Neural cell (in vitro differentiated cells): ENCODE results near the gene DSTN. TPM values are rescaled to one million over a fixed set of nuclear protein-coding genes. Genes with fewer than 3 reads are reported as not detected.

Experiments used
- H2AFZ ChIP-seq: fragments of 200-600, 300-800 bp; sonication (generic), shearing (Covaris generic); 2 replicates; pipeline ENCODE4 v1.6.0; 2014; ENCODE audit warnings: low read depth, mild to moderate bottlenecking, antibody characterized with exemption, low read length, moderate library complexity
- H3F3A ChIP-seq: fragments of 200-600 bp; shearing (Covaris generic); 2 replicates; pipeline ENCODE4 v1.6.1; 2016; ENCODE audit warnings: mild to moderate bottlenecking, moderate library complexity, mixed read lengths, antibody characterized with exemption, low read length; ENCODE audit not compliant: insufficient read depth, poor library complexity, severe bottlenecking
- H3K27ac ChIP-seq: fragments of 200-600, 300-800 bp; sonication (generic), shearing (Covaris generic); 2 replicates; pipeline ENCODE4 v1.5.1; 2014; ENCODE audit warnings: mild to moderate bottlenecking, low read length, moderate library complexity
- H3K27me3 ChIP-seq: fragments of 300-800, 200-600 bp; sonication (generic), shearing (Covaris generic); 2 replicates; pipeline ENCODE4 v1.6.0; 2014; ENCODE audit warnings: mild to moderate bottlenecking, low read depth, low read length, moderate library complexity; ENCODE audit not compliant: insufficient read depth
- H3K36me3 ChIP-seq: fragments of 300-800, 200-600 bp; sonication (generic), shearing (Covaris generic); 2 replicates; pipeline ENCODE4 v1.5.1; 2014; ENCODE audit warnings: mild to moderate bottlenecking, antibody characterized with exemption, low read length, moderate library complexity; ENCODE audit not compliant: insufficient read depth
- H3K4me2 ChIP-seq: fragments of 300-800, 200-600 bp; sonication (generic), shearing (Covaris generic); 2 replicates; pipeline ENCODE4 v1.6.0; 2014; ENCODE audit warnings: mild to moderate bottlenecking, low read length
- H3K4me3 ChIP-seq: fragments of 300-800, 200-600 bp; sonication (generic), shearing (Covaris generic); 2 replicates; pipeline ENCODE4 v1.5.1; 2014; ENCODE audit warnings: mild to moderate bottlenecking, low read length, moderate library complexity
- H3K79me2 ChIP-seq: fragments of 200-600 bp; shearing (Covaris generic); replicated peaks from 2 replicates; pipeline ENCODE4 v1.6.0; 2014; ENCODE audit warnings: mild to moderate bottlenecking, low read length, moderate library complexity; ENCODE audit not compliant: insufficient read depth
- H3K9ac ChIP-seq: fragments of 300-800, 200-600 bp; sonication (generic), shearing (Covaris generic); 2 replicates; pipeline ENCODE4 v1.6.1; 2016; ENCODE audit warnings: mild to moderate bottlenecking, low read length, mixed read lengths
- H3K9me2 ChIP-seq: fragments of 200-600 bp; shearing (Covaris generic); 2 replicates; pipeline ENCODE4 v1.6.1; 2016; ENCODE audit warnings: mild to moderate bottlenecking, low read length, mixed read lengths; ENCODE audit not compliant: insufficient read depth
- H3K9me3 ChIP-seq: fragments of 200-600, 300-800 bp; sonication (generic), shearing (Covaris generic); 2 replicates; pipeline ENCODE4 v1.6.1; 2016; ENCODE audit warnings: mild to moderate bottlenecking, mixed run types, low read length, moderate library complexity, mixed read lengths
- H4K20me1 ChIP-seq: fragments of 200-600 bp; shearing (Covaris generic); 2 replicates; pipeline ENCODE4 v1.6.1; 2016; ENCODE audit warnings: mild to moderate bottlenecking, mixed run types; ENCODE audit not compliant: insufficient read depth
- CTCF ChIP-seq: fragments of 450-650 bp; IDR thresholded peaks from 2 replicates; pipeline ENCODE4 v1.5.1; 2014; ENCODE audit warnings: antibody characterized with exemption, mild to moderate bottlenecking, moderate library complexity; ENCODE audit not compliant: poor library complexity, severe bottlenecking
- EP300 ChIP-seq: fragments of 450-650 bp; conservative IDR thresholded peaks from 2 replicates; pipeline ENCODE4 v1.6.1; 2014; ENCODE audit warnings: antibody characterized with exemption, mild to moderate bottlenecking, moderate library complexity; ENCODE audit not compliant: poor library complexity, severe bottlenecking
- EZH2 ChIP-seq: fragments of 200-600, 300-800 bp; shearing (Covaris generic), sonication (generic); IDR thresholded peaks from 2 replicates; pipeline ENCODE4 v1.6.1; 2014; ENCODE audit warnings: antibody characterized with exemption, low read length, borderline replicate concordance, mild to moderate bottlenecking; ENCODE audit not compliant: insufficient read depth, poor library complexity, severe bottlenecking
- MXI1 ChIP-seq: fragments of 450-650 bp; conservative IDR thresholded peaks from 2 replicates; pipeline ENCODE4 v1.6.1; 2014; ENCODE audit warnings: antibody characterized with exemption, mild to moderate bottlenecking; ENCODE audit not compliant: poor library complexity, severe bottlenecking
- POLR2AphosphoS5 ChIP-seq: IDR thresholded peaks from 2 replicates; pipeline ENCODE4 v1.6.1; 2012
- RAD21 ChIP-seq: fragments of 450-650 bp; conservative IDR thresholded peaks from 2 replicates; pipeline ENCODE4 v1.6.1; 2014; ENCODE audit warnings: antibody characterized with exemption, mild to moderate bottlenecking, moderate library complexity
- REST ChIP-seq: IDR thresholded peaks from 2 replicates; pipeline ENCODE4 v1.6.1; 2012; ENCODE audit warnings: borderline replicate concordance
- SMC3 ChIP-seq: fragments of 450-650 bp; conservative IDR thresholded peaks from 2 replicates; pipeline ENCODE4 v1.6.1; 2014; ENCODE audit warnings: antibody characterized with exemption, mild to moderate bottlenecking, moderate library complexity; ENCODE audit not compliant: poor library complexity
- TAF1 ChIP-seq: IDR thresholded peaks from 2 replicates; pipeline ENCODE4 v1.6.1; 2012; ENCODE audit warnings: low read depth
- polyA plus RNA-seq: library from polyadenylated mRNA; depleted of rRNA; stranded (reverse); fragments of >200 nt; gene quantifications from 2 replicates; pipeline ENCODE4 v1.2.3, GENCODE V29; 2014

DSTN gene
- polyA plus RNA-seq, 1 donor from 2014 or later = 276 TPM

DNA sequence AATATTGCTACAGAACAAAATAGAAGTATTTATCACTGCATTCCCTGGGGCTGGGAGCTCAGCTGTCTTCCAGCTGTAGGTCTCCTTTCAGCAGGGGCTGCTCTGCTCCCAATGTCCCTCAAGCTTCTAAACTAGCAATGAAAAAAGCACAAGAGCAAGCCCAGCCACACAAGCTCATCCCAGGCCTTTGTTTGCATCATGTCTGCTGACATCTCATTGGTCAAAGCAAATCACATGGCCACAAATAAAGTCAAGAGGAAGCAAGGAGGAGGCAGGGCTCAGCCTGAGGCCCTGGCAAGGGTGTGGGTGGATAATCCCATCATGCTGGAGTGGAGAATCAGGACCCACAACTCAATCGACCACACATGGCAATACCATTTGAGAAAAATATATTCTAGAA lies 36.5 kb upstream of the DSTN start:
- H3K4me2 ChIP-seq = no peak overlapping the region
- H3F3A ChIP-seq = no peaks in the 10 kb centered on the region
- no peaks in the 10 kb centered on the region for H3K9me3 ChIP-seq
- H2AFZ ChIP-seq = no peak overlapping the region
- H3K9me2 ChIP-seq = no peaks in the 10 kb centered on the region
- TF ChIP-seq EP300 = no peak
- TF ChIP-seq SMC3 = no peak
- no peak for TF ChIP-seq EZH2
- TF ChIP-seq MXI1 = no peak
- TF ChIP-seq RAD21 = no peak
- TF ChIP-seq CTCF = no peak
- TF ChIP-seq TAF1 = no peak
- no peak for TF ChIP-seq POLR2AphosphoS5
- TF ChIP-seq REST = no peak
- no peaks in the 10 kb centered on the region for H4K20me1 ChIP-seq
- H3K27ac ChIP-seq = no peak overlapping the region
- H3K27me3 ChIP-seq = peaks cover 18% of the 10 kb centered on the region
- H3K4me3 ChIP-seq = no peak overlapping the region
- H3K9ac ChIP-seq = no peak overlapping the region
- H3K36me3 ChIP-seq = no peaks in the 10 kb centered on the region
- no peaks in the 10 kb centered on the region for H3K79me2 ChIP-seq

DNA sequence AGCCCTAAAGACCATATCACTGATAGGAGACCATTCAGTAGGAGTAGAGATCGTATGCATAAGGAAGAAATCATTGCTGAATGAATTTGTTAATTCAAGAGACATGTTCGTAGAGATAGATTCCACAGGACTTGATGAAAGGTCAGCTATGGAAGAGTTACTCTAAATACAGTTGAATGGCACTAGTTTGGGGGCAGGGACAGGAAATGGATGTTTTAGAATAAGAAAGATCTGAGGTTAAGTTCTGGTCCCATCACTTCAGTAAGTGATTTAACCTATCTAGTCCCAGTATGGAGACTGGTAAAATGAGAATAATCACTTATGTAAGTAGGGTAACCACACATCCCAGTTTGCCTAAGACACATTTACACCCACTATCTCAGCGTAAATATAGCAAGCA lies 35.8 kb upstream of the DSTN start:
- no peak overlapping the region for H3K27ac ChIP-seq
- no peak overlapping the region for H3K4me3 ChIP-seq
- H3K36me3 ChIP-seq = no peaks in the 10 kb centered on the region
- H3K27me3 ChIP-seq = peaks cover 14% of the 10 kb centered on the region
- H3K9ac ChIP-seq = no peak overlapping the region
- H3K9me2 ChIP-seq = no peaks in the 10 kb centered on the region
- no peak for TF ChIP-seq CTCF
- TF ChIP-seq MXI1 = no peak
- TF ChIP-seq REST = no peak
- TF ChIP-seq RAD21 = no peak
- TF ChIP-seq EZH2 = no peak
- TF ChIP-seq POLR2AphosphoS5 = no peak
- no peak for TF ChIP-seq TAF1
- TF ChIP-seq EP300 = no peak
- TF ChIP-seq SMC3 = no peak
- no peaks in the 10 kb centered on the region for H3K9me3 ChIP-seq
- H2AFZ ChIP-seq = no peak overlapping the region
- H3K79me2 ChIP-seq = no peaks in the 10 kb centered on the region
- H3F3A ChIP-seq = no peaks in the 10 kb centered on the region
- no peaks in the 10 kb centered on the region for H4K20me1 ChIP-seq
- H3K4me2 ChIP-seq = no peak overlapping the region
